DMS153 (cell line): ENCODE measurements around the gene HNF4A.

Experiments used
- DNase-seq: peaks from one replicate; lab custom pipeline; 2025; lab: John Stamatoyannopoulos, UW

HNF4A gene

DNA sequence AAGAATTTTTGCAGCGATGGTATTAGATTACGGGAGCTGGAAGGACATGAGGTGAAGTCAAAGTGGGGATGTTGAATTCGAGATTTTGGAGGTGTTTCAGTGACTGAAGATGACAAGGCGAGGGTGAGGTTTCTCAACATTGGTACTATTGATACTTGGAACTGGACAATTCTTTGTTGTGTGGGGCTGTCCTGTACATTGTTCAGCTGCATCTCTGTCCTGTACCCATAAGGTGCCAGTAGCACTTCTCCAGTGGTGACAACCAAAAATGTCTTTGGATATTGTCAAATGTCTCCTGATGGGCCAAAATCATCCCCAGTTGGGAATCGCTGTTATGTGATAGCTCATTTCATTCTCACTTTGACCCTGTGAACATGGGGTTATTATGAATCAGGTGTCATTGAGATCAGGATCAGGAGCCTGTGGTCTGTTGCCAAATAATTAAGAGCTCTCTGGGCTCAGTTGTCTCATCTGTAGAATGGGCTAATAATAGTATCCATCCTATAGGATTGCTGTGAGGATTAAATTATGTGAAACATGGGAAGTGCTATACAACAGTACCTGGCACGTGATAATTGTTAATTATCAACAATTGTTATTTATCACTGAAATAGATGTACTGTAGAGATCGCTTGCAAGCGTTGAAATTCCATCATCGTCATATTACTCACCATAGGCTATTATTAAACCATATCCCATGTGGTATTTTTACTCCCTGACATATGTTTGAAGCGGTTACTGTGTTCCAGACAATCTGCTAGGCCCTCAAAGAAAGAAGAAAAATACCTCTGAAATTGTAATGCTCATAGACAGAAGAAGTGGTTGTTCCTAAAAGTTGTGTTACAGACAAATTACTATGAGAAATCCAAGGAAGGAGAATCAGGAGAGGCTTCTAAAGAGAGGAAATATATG, 71.6 kb downstream of the HNF4A start:
- no peak for DNase-seq

DNA sequence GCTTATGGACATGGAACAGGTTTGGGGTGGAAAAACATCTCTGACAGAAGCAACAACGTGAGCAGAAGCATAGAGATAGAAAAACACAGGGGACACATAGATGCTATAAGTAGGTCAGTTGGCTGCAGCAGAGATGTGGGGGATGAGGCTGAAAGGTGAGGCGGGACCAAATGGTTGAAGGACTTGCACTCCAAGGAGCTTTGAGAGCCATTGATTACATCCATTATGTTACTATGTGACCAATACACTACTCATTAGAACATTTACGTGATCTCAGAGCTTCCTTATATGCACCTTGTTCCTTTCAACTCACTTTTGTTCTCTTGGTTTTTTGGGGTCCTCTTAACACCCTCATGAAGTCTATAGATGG, 72.3 kb downstream of the HNF4A start:
- DNase-seq: no peak

DNA sequence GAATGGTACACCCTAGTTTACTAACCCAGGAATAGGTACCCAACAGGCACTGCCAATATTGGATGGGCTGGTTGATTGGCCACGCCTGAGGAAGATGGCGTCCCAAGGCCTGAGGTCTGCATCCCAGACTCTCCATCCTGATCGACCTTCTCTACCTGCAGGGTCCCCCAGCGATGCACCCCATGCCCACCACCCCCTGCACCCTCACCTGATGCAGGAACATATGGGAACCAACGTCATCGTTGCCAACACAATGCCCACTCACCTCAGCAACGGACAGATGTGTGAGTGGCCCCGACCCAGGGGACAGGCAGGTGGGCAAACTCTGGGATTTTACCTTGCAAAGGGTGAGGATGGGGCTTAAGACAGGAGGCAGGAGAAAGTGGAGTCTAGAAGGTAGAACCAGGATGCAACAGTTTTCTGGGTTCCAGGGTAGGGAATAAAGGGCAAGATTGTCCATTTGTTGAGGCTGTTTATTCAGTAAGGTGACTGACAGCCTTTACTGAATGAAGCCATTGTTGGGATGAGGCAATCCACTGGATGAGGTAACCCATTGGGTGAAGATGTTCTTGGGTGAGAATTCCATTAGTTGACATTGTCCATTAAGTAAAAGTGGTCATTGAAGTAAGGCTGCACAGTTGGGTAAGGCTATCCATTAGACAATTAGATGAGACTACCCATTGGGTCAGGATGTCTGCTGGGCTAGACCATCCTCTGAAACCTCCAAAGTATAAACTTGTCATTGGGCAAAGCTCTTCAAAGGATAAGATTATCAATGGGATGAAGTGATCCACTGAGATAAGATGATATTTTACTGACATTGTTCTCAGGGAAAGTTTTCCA, 72.9 kb downstream of the HNF4A start:
- DNase-seq: no peak

DNA sequence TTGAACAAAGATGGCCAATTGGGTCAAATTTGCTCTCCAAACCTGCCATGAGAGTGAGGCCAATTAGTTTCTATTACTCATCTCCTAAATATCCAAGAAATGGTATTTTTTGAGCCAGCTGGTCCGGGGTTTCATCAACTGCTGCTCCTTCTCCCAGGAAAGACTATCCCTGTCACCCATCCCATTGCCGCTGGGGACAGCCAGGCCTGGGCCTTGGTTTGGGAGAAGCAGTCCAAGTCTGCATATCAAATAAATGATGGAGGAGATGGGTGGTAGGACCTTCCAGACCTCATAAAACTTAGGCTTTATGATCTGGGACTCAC, 73.5 kb downstream of the HNF4A start:
- DNase-seq: no peak

DNA sequence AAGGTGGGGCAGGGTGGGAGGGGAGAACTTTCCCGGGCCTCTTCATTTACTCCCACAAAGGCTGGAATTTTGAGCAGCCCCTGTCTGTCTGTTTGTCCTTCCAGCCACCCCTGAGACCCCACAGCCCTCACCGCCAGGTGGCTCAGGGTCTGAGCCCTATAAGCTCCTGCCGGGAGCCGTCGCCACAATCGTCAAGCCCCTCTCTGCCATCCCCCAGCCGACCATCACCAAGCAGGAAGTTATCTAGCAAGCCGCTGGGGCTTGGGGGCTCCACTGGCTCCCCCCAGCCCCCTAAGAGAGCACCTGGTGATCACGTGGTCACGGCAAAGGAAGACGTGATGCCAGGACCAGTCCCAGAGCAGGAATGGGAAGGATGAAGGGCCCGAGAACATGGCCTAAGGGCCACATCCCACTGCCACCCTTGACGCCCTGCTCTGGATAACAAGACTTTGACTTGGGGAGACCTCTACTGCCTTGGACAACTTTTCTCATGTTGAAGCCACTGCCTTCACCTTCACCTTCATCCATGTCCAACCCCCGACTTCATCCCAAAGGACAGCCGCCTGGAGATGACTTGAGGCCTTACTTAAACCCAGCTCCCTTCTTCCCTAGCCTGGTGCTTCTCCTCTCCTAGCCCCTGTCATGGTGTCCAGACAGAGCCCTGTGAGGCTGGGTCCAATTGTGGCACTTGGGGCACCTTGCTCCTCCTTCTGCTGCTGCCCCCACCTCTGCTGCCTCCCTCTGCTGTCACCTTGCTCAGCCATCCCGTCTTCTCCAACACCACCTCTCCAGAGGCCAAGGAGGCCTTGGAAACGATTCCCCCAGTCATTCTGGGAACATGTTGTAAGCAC, 74.1 kb downstream of the HNF4A start:
- no peak for DNase-seq

DNA sequence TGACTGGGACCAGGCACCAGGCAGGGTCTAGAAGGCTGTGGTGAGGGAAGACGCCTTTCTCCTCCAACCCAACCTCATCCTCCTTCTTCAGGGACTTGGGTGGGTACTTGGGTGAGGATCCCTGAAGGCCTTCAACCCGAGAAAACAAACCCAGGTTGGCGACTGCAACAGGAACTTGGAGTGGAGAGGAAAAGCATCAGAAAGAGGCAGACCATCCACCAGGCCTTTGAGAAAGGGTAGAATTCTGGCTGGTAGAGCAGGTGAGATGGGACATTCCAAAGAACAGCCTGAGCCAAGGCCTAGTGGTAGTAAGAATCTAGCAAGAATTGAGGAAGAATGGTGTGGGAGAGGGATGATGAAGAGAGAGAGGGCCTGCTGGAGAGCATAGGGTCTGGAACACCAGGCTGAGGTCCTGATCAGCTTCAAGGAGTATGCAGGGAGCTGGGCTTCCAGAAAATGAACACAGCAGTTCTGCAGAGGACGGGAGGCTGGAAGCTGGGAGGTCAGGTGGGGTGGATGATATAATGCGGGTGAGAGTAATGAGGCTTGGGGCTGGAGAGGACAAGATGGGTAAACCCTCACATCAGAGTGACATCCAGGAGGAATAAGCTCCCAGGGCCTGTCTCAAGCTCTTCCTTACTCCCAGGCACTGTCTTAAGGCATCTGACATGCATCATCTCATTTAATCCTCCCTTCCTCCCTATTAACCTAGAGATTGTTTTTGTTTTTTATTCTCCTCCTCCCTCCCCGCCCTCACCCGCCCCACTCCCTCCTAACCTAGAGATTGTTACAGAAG, 75.0 kb downstream of the HNF4A start:
- no peak for DNase-seq

DNA sequence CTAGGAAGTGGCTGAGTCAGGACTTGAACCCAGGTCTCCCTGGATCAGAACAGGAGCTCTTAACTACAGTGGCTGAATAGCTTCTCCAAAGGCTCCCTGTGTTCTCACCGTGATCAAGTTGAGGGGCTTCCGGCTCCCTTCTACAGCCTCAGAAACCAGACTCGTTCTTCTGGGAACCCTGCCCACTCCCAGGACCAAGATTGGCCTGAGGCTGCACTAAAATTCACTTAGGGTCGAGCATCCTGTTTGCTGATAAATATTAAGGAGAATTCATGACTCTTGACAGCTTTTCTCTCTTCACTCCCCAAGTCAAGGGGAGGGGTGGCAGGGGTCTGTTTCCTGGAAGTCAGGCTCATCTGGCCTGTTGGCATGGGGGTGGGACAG, 75.6 kb downstream of the HNF4A start:
- DNase-seq: no peak

DNA sequence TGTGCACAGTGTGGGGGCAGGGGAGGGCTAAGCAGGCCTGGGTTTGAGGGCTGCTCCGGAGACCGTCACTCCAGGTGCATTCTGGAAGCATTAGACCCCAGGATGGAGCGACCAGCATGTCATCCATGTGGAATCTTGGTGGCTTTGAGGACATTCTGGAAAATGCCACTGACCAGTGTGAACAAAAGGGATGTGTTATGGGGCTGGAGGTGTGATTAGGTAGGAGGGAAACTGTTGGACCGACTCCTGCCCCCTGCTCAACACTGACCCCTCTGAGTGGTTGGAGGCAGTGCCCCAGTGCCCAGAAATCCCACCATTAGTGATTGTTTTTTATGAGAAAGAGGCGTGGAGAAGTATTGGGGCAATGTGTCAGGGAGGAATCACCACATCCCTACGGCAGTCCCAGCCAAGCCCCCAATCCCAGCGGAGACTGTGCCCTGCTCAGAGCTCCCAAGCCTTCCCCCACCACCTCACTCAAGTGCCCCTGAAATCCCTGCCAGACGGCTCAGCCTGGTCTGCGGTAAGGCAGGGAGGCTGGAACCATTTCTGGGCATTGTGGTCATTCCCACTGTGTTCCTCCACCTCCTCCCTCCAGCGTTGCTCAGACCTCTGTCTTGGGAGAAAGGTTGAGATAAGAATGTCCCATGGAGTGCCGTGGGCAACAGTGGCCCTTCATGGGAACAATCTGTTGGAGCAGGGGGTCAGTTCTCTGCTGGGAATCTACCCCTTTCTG, 76.2 kb downstream of the HNF4A start:
- DNase-seq: no peak

DNA sequence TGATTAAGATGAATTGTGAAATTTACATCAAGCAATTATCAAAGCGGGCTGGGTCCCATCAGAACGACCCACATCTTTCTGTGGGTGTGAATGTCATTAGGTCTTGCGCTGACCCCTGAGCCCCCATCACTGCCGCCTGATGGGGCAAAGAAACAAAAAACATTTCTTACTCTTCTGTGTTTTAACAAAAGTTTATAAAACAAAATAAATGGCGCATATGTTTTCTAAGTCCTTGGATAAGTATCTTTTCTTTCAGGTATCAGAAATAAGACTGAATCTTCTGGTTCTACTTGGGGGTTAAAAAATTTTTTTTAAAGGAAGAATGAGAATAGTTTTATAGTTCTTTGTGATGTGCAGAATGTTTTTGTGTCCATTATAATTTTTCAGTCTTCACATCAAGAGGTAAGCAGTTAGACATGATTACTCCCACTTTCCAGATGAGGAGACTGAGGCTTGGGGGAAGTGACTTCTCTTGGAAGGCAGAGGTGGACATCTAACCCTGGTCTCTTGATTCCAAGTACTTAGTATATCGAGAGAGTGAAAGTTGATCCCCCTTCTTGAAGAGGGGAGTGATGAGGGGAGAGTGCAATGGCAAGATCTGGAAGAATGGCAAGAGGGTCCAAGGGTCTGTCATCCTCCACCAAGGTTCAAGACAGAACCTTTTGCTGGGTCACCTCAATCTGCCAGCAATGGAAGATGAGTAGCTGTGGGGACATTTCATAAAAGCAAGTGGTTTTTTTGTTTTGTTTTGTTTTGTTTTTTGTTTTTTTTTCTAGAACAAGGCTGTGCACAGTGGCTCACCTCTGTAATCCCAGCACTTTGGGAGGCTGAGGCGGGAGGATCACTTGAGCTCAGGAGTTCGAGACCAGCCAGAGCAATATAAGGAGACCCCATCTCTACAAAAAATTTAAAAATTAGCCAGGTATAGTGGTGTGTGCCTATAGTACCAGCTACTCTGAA, 77.4 kb downstream of the HNF4A start:
- DNase-seq: no peak

DNA sequence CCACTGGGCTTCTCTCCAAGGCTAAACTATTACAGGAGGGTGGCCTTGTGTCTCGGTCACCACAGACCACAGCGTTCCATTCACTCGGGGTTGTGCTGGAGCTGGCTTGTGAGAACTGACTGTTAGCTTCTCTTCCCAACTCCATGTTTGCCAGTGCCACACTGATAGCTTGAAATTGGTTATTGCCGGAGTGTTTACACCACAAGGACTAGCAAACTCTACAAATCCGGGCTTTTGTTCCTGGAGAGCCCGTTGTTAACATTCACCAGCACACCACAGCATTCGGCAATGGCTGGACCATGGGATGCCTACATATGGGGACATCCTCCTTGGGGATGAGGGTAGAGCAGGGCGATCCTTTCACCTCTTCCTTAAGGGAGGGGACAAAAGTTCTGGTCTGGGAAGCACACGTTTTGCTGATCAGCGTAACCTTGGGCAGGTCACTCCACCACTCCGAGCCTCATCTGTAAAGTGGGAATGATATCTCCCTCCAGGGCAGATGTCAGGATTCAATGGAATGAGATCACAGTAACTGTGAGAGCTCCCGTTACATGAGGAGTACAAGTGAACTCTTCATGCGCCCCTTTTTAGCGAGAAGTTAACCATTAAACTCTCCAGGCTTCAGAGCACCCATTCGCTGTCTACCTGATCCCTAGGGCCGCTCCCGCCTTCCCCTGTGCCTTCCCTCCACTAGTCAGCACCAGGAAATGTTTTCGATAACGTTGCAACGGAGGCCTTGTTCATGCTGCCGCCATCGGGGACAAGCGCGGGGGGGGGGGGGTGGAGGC, 78.4 kb downstream of the HNF4A start:
- no peak for DNase-seq

DNA sequence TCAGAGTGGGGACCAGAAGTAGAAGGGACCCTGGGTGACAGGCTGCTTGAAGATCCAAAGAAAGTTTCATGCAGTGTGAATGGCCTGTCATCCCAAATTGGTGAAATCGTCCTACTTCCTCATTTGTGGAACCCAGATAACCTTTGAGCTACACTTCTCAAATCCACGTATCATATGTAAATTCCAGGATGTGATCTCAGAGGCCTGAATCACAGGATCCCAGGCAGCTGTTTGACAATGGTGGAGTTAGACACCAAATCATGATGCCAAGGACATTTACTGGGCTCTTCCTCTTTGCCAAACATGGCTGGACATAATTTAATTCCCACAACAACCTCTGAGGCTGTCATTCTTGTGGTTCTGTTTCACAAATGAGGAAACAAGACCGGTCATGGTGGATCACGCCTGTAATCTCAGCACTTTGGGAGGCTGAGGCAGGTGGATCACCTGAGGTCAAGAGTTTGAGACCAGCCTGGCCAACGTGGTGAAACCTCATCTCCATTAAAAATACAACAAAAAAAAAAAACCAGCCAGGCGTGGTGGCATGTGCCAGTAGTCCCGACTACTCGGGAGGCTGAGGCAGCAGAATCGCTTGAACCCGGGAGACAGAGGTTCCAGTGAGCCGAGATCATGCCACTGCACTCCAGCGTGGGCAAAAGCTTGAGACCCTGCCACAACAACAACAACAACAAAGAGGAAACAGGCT, 80.3 kb downstream of the HNF4A start:
- no peak for DNase-seq

DNA sequence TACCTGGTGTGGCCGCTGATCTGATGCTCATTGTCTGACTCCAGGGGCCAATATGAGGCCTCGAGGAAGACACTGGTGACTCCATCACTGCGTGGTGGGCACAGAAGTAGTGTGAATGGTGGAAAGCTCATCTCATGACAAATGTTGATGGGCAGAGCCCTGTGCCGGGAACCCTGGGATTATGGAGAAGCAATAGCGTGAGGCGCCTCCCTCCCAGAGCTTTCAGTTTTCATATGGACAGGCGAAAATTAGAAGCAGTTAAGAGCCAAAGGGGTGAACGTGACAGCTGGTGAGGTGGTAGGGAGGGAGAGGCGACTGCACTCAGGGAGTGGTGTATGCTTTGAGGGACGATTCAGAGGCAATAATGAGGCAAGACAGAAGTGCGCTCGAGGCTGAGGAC, 80.9 kb downstream of the HNF4A start:
- DNase-seq: no peak

DNA sequence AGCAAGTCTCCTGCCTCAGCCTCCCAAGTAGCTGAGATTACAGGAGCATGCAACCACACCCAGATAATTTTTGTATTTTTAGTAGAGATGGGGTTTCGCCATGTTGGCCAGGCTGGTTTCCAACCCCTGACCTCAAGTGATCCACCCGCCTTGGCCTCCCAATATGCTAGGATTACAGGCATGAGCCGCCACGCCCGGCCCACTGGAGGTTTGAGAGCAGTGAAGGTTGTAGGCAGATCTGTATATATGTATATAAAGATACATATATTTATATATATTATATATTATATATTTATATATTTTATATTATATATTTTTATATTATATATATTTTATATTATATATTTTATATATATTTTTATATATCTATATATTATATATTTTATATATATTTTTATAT, 82.0 kb downstream of the HNF4A start:
- DNase-seq: no peak

DNA sequence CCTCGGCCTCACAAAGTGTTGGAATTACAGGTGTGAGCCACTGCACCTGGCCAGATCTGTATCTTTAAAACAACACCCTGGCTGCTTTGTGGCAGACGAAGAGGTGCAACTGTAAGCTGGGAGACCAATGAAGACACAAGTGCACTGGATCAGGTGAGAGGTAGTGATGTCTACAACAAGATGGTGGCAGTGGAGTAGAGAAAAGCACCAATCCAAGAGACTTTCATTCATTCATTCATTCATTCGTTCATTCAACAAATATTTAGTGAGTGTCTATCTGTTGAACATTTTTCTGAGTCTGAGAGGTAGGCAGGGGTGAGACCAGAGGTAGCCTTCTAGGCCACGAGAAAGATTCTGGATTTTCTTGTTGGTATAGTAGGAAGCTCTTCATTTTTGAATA, 83.3 kb downstream of the HNF4A start:
- no peak for DNase-seq

DNA sequence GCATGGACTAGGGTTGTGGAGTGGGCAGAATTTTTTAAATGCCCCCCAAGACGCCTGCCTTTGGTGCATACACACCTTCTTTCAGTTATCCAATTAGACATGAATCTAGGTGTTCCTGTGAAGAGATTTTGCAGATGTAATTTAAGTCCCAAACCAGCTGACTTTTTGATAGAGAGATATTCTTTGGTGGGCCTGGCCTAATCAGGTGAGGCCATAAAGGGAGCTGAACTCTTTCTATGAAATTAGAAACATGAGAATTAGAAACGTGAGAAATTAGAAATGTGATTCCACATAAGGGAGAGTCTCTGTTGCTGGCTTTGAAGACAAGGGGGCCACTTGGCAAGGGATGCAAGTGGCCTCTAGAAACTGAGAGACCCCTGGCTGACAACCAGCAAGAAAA, 83.8 kb downstream of the HNF4A start:
- no peak for DNase-seq

DNA sequence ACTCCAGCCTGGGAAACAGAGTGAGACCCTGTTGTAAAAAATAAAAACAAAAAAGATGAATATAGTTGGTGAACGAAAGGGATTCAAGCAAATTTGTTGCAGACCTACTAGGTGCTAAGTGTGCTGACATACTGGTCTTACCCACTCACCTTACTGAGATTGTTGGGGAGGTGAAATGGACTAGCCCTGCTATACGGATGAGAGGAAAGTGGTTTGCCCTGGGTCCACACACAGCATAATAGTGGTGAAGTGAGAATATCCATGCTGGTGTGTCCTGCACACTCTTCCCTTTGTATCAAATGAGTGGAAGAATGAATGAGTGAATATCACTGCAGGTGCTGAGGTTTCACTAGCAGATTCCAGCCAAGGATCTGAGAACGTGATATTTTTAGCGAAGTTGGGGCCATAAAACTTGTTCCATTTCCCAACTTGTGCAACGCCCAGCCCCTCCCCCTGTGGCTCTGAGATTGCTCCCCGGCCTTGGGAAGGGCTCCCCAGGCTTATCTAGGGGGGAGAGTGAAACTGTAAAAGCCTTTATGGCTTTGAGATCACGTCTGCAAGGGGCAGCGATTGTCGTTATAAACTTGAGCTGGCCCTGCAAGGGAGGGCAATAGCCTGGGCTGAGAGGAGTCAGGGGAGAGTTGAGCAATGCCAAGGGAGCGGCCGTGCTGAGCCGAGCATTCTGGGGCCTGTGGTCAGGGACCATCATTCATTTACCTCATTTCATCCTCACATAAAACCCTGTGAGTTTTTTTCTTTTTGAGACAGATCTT, 87.0 kb downstream of the HNF4A start:
- no peak for DNase-seq
